Pulmonary artery endothelial cell (primary cell): ENCODE results near the gene ATP13A2. TPM values are rescaled to one million over a fixed set of nuclear protein-coding genes. Genes with fewer than 3 reads are reported as not detected.

Source experiments
- DNase-seq: peaks from one replicate; pipeline ENCODE4 v3.0.0-alpha.2; 2011; ENCODE audit warnings: low read depth, low spot score
- total RNA-seq: library from RNA; depleted of rRNA; stranded (reverse); fragments of >200 nt; gene quantifications from 2 replicates; pipeline ENCODE4 v1.2.3, GENCODE V29; 2014

Gene ATP13A2
- total RNA-seq, 1 donor from 2014 or later, result 41.6 TPM

GRCh38 chr1:17032741-17033140 is 21.0 kb upstream of the ATP13A2 start:
- no peak for DNase-seq

- no peak for DNase-seq
Observed at GRCh38 chr1:17031436-17031835, 19.7 kb upstream of the ATP13A2 start.

DNA sequence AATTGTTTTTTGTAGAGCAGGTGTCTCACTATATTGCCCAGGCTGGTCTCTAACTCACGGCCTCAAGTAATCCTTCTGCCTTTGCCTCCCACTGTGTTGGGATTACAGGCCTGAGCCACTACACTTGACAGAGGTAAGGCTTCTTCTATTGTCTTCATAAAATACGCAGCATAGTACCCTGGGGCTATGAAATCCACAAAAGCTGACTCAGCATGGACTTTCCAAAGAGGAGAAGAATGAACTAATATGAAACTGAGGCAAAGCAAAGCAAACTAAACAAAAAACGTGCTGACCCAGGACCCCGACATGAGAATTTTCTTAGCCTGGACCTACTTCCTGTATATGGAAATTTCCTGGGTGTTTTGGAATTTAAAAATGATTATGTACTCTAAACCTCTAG is 18.5 kb upstream of the ATP13A2 start:
- no peak for DNase-seq

DNA sequence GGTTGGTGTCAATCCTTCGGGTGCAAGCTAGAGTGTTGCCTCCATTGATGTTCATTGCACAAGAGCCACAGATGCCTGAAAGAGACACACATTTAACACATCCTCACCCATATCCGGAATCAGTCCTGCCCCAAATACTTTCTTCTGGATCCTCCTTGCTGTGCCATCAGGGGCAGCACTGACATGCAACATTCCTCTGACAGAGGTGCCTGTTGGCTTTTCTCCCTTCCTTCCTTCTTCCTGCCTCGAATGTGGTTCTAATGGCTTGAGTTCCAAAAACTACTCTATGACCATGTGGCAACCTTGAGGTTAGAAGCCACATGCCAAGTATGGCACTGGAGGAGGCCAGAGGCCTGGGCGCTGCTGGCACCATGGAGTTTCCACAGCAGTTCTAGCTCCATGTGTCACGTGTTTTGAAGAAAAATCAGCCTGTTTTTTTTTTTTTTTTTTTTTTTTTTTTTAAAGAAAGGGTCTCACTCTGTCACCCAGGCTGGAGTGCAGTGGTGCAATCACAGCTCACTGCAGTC is 17.0 kb upstream of the ATP13A2 start:
- no peak for DNase-seq

DNA sequence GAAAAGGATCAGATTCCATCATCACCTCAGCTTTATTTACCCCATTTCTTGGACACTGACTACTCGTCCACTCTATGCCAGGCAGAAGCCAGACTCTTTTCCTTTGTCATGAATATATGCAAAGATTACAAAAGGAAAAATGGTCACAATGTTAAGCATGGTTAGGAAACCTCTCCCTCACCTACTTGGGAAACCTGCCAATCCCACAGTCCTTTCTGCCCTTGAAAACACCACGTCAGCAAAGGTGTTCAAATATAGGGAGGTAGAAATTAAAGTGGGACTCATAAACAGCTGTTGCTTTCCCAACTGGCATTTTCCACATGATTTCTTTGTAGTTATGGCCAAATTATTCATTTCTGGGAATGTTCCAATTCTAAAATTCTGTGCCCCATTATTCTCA is 16.2 kb upstream of the ATP13A2 start:
- no peak for DNase-seq

DNA sequence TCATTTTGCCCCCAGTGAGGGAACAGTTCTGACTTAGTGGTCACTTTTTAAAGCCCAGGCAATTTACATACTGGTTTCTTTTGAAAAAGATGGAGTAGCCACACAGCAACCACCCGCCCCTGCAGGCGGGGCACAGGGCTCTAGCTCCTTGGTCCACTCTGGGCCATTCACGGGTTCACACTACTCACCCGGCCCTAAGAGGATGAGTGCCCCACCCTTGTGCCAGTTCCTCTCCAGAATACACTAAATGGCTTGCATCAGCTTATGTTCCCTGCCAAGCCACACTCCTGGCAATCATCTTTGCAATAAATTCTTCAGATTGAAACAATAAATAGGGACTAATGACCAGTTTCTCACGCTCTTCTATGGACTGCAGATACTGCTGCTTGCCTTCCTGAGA is 15.7 kb upstream of the ATP13A2 start:
- no peak for DNase-seq

DNA sequence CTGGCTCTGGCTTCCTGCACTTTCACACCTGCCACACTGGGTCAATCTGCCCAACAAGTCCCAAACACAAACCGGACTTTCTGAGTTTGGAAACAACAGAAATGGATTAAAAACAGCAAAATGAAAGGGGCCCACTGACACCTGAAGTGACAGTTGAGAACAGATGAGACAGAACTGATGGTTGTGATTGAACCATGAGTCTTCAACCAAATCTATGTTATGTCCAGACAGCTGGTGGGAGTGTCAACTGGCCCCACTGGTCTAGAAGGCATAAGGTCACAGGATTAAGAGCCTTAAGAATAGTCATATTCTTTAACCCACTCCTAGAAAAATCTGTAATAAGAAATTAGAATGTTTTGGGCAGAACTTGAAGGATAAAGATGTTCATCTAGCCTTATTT is 13.0 kb upstream of the ATP13A2 start:
- DNase-seq, result no peak

DNA sequence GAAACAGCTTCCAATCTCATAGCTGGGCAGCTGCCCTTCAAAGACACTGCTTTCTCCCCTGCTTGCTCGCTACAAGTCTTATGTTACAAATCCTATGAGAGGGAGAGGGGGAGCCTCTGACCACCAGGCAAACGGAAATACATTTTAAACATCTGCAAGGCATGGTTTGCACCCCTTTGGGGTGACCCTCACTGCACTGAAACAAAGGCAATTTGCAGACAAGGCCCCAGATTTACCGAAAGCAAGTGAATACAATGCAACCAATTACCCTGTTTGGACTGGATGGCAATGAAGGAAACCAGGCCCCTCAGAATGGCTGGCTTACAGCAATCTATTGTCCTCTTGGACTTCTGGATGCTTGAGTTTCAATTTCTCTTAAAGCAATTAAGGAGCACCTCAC is 11.8 kb upstream of the ATP13A2 start:
- DNase-seq, result no peak

GRCh38 chr1:17023102-17023501 is 11.4 kb upstream of the ATP13A2 start:
- DNase-seq, result no peak

GRCh38 chr1:17021896-17022295 is 10.2 kb upstream of the ATP13A2 start:
- no peak for DNase-seq

DNA sequence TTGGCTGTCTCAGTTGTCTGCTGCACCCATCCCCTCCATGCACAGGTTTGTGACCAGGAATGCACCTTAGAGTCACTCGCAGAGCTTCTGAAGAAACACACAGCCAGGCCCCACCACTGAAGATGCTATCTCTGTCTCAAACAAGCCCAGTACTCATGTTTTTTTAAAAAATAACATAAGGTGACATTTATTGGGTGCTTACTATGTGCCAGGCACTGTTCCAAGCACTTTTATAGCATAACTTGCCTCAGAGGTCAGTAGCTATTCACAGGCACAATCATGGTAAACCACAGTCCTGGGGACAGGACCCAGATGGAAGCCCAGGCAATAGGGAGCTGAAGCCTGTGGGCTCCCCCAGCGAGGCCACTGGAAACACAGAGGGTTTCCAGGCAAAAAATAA is 8.8 kb upstream of the ATP13A2 start:
- no peak for DNase-seq

GRCh38 chr1:17018849-17019248 is 7.1 kb upstream of the ATP13A2 start:
- DNase-seq, result no peak

DNA sequence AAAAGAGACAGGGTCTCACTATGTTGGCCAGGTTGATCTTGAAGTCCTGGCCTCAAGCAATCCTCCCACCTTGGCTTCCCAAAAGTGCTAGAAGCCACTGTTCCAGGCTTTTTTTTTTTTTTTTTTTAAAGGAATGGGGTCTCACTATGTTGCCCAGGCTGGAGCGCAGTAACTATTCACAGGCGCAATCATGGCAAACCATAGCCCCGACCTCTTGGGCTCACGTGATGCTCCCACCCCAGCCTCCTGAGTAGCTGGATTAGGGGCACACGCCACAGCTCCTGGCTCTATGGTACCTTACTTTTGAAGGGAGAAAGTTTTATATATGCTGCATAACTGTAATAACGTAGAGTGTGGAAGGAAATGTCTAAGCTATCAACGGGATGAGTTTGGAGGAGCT is 5.7 kb upstream of the ATP13A2 start:
- DNase-seq, result no peak

GRCh38 chr1:17016317-17016661 is 4.6 kb upstream of the ATP13A2 start:
- DNase-seq, result peak; percentile 30

GRCh38 chr1:17014671-17015567 is 3.2 kb upstream of the ATP13A2 start:
- no peak for DNase-seq

GRCh38 chr1:17013491-17014320 is 2.0 kb upstream of the ATP13A2 start:
- no peak for DNase-seq

GRCh38 chr1:17012775-17013490 is 1.2 kb upstream of the ATP13A2 start:
- DNase-seq, result no peak

GRCh38 chr1:17011092-17011438 is 663 bp downstream of the ATP13A2 start:
- DNase-seq, result no peak

- DNase-seq, result no peak
Observed at GRCh38 chr1:17009706-17010105, 2.0 kb downstream of the ATP13A2 start.

- DNase-seq, result no peak
Observed at GRCh38 chr1:17008208-17008855, 3.4 kb downstream of the ATP13A2 start.

DNA sequence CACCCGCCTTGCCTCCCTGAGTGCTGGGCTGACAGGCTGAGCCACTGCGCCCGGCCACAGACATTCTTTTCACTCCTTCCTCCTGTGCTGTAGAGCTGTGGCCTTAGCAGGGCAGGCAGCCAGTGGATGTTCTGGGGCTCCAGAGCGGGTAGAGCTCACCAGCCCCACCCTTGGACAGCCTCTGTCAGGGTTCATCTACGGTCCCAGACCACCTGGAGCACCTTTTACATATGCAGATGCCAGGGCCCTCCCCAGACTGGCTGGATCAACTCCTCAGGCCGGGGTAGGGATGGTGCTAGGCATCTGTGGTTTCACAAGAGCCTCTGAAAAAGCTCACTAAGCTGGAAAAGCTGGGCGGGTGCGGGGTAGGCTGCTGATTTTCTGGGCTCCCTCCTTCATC is 4.6 kb downstream of the ATP13A2 start:
- no peak for DNase-seq
